ENCODE data around the gene SNTA1. TPM values are rescaled to one million over a fixed set of nuclear protein-coding genes. Genes with fewer than 3 reads are reported as not detected.

The SNTA1 gene
- total RNA-seq, 2 donors from 2014 or later, result 4.5 to 5.7 TPM

DNA sequence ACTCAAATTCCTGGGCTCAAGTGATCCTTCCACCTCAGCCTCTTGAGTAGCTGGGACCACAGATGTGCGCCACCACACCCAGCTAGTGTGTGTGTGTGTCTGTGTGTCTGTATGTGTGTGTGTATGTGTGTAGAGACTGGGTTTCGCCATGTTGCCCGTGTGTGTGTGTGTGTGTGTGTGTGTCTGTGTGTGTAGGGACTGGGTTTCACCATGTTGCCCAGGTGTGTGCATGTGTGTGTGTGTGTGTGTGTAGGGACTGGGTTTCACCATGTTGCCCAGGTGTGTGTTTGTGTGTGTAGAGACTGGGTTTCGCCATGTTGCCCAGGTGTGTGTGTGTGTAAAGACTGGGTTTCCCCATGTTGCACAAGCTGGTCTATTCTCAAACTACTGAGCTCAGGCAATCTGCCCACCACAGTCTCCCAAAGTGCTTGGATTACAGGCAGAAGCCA, 70.5 kb downstream of the SNTA1 start:
- TF ChIP-seq, protein P1, sequence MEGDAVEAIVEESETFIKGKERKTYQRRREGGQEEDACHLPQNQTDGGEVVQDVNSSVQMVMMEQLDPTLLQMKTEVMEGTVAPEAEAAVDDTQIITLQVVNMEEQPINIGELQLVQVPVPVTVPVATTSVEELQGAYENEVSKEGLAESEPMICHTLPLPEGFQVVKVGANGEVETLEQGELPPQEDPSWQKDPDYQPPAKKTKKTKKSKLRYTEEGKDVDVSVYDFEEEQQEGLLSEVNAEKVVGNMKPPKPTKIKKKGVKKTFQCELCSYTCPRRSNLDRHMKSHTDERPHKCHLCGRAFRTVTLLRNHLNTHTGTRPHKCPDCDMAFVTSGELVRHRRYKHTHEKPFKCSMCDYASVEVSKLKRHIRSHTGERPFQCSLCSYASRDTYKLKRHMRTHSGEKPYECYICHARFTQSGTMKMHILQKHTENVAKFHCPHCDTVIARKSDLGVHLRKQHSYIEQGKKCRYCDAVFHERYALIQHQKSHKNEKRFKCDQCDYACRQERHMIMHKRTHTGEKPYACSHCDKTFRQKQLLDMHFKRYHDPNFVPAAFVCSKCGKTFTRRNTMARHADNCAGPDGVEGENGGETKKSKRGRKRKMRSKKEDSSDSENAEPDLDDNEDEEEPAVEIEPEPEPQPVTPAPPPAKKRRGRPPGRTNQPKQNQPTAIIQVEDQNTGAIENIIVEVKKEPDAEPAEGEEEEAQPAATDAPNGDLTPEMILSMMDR (IDR thresholded peaks at IDR 0.05), result no peak
- Histone ChIP-seq H3K9me3 (no peaks in the 10 kb centered on the region), H3K4me3 (no peak overlapping the region), H3K9ac (ENCODE audit: low read depth in 2 of 2, low read length in 2 of 2) (no peak overlapping the region), H3K36me3 (no peaks in the 10 kb centered on the region), H3K27ac (no peak overlapping the region), H3K27me3 (no peaks in the 10 kb centered on the region), H3K4me1 (no peaks in the 10 kb centered on the region)
- DNase-seq, result no peak
- intact Hi-C loops (cut with DNase I), result no loop called here

GRCh38 chr20:33370291-33370690, 73.3 kb downstream of the SNTA1 start:
- Histone ChIP-seq H3K9ac (ENCODE audit: low read depth in 2 of 2, low read length in 2 of 2) (no peak overlapping the region), H3K4me1 (no peaks in the 10 kb centered on the region), H3K4me3 (no peak overlapping the region), H3K36me3 (peaks cover 7% of the 10 kb centered on the region), H3K27me3 (no peaks in the 10 kb centered on the region), H3K9me3 (no peaks in the 10 kb centered on the region), H3K27ac (no peak overlapping the region)
- intact Hi-C loops (cut with DNase I), result no loop called here
- peak; percentile 27 for DNase-seq
- TF ChIP-seq, protein P1 (IDR thresholded peaks at IDR 0.05), result no peak

- Histone ChIP-seq H3K4me3 (no peak overlapping the region), H3K9me3 (no peaks in the 10 kb centered on the region), H3K4me1 (no peaks in the 10 kb centered on the region), H3K27ac (no peak overlapping the region), H3K27me3 (no peaks in the 10 kb centered on the region), H3K9ac (ENCODE audit: low read depth in 2 of 2, low read length in 2 of 2) (no peak overlapping the region), H3K36me3 (peaks cover 22% of the 10 kb centered on the region)
- TF ChIP-seq, protein P1 (IDR thresholded peaks at IDR 0.05), result no peak
- no peak for DNase-seq
- intact Hi-C loops (cut with DNase I), result no loop called here
Measured at GRCh38 chr20:33362898-33363297, 80.7 kb downstream of the SNTA1 start.

GRCh38 chr20:33359399-33360261, 83.9 kb downstream of the SNTA1 start:
- no peak overlapping the region for H3K4me3 ChIP-seq
- no peak overlapping the region for H3K9ac ChIP-seq (ENCODE audit: low read depth in 2 of 2, low read length in 2 of 2)
- peaks cover 10% of the 10 kb centered on the region for H3K36me3 ChIP-seq
- intact Hi-C loops (cut with DNase I), result no loop called here
- H3K27ac ChIP-seq, result no peak overlapping the region
- H3K27me3 ChIP-seq, result no peaks in the 10 kb centered on the region
- no peak for DNase-seq
- TF ChIP-seq, protein P1 (IDR thresholded peaks at IDR 0.05), result no peak
- H3K9me3 ChIP-seq, result no peaks in the 10 kb centered on the region
- H3K4me1 ChIP-seq, result no peaks in the 10 kb centered on the region

Other genes with a start within 250 kb of the SNTA1 start
- gene BPIFA3, start 226.4 kb downstream of the SNTA1 start, total RNA-seq, result not detected
- gene BPIFA1, start 207.8 kb downstream of the SNTA1 start, total RNA-seq, result not detected
- gene BPIFB1, start 160.5 kb downstream of the SNTA1 start, total RNA-seq, result under 1 TPM in 1 of 2 donors, not detected in 1; 0.20 TPM
- gene CDK5RAP1, start 42.2 kb downstream of the SNTA1 start, total RNA-seq, result 10 to 100 TPM; 18.2 to 31.0 TPM
- 10 to 100 TPM; 20.9 to 23.8 TPM for gene CBFA2T2, start 46.3 kb upstream of the SNTA1 start, total RNA-seq
- under 1 TPM in 1 of 2 donors, not detected in 1; 0.30 TPM for gene C20orf144, start 218.6 kb upstream of the SNTA1 start, total RNA-seq
- gene ACTL10, start 223.2 kb upstream of the SNTA1 start, total RNA-seq, result 1 to 10 TPM; 3.9 to 8.0 TPM
- 10 to 100 TPM; 30.3 to 61.3 TPM for gene NECAB3, start 230.7 kb upstream of the SNTA1 start, total RNA-seq
- 10 to 100 TPM in 1 of 2 donors, 1 to 10 TPM in 1; 4.6 to 23.3 TPM for gene E2F1, start 242.6 kb upstream of the SNTA1 start, total RNA-seq

All from colonic mucosa (tissue), 4 donors.